Endothelial cell of umbilical vein (primary cell): ENCODE results near the gene BRF1.
"Not testable (repeated sequence)": the region's sequence is repeated elsewhere in the genome, so short reads cannot be mapped to it uniquely, and the experiment has no call there.

Source experiments
- CTCF ChIP-seq, 2 donors: IDR thresholded peaks; 1 replicate in 1 of 2; 2 replicates in 1 of 2; pipeline ENCODE4 v1.5.1; 2011; ENCODE audit warnings: low read length in 2 of 2, mild to moderate bottlenecking in 2 of 2, moderate library complexity in 2 of 2, control low read depth in 1 of 2, inconsistent platforms in 1 of 2, low read depth in 1 of 2; ENCODE audit not compliant: insufficient read depth in 1 of 2; ENCODE audit errors: extremely low read depth in 1 of 2
- EZH2 ChIP-seq: IDR thresholded peaks from 2 replicates; pipeline ENCODE4 v1.6.1; 2012; ENCODE audit warnings: borderline replicate concordance, low read depth, mild to moderate bottlenecking, moderate library complexity, low read length, inconsistent platforms; ENCODE audit not compliant: severe bottlenecking
- POLR2A ChIP-seq: IDR thresholded peaks from 2 replicates; pipeline ENCODE4 v1.6.1; 2012; ENCODE audit warnings: low read depth, mild to moderate bottlenecking, control low read depth, low read length
- POLR2AphosphoS5 ChIP-seq: IDR thresholded peaks from 2 replicates; pipeline ENCODE4 v1.6.1; 2012; ENCODE audit warnings: low read depth, mild to moderate bottlenecking, control low read depth, low read length, moderate library complexity; ENCODE audit not compliant: insufficient read depth

- TF ChIP-seq CTCF (IDR thresholded peaks at IDR 0.05; ENCODE audit: extremely low read depth in 1 of 2, insufficient read depth in 1 of 2, low read depth in 1 of 2, low read length in 2 of 2); POLR2A; POLR2AphosphoS5; EZH2: not testable (repeated sequence)
These were observed 1.1 kb upstream of the BRF1 start for GRCh38 chr14:105301915-105302249.
